ENCODE data around the gene CKAP5.

CKAP5 gene

GRCh38 chr11:46729110-46730027 lies 116.7 kb downstream of the CKAP5 start:
- no peak overlapping the region for H3K4me3 ChIP-seq (ENCODE audit: low read depth, low read length)
- TF ChIP-seq CTCF (IDR thresholded peaks at IDR 0.05; ENCODE audit: borderline replicate concordance, insufficient read depth, low read depth, low read length), result no peak

- no peak for TF ChIP-seq CTCF (IDR thresholded peaks at IDR 0.05; ENCODE audit: borderline replicate concordance, insufficient read depth, low read depth, low read length)
These were observed 117.4 kb downstream of the CKAP5 start for GRCh38 chr11:46728659-46729040.

DNA sequence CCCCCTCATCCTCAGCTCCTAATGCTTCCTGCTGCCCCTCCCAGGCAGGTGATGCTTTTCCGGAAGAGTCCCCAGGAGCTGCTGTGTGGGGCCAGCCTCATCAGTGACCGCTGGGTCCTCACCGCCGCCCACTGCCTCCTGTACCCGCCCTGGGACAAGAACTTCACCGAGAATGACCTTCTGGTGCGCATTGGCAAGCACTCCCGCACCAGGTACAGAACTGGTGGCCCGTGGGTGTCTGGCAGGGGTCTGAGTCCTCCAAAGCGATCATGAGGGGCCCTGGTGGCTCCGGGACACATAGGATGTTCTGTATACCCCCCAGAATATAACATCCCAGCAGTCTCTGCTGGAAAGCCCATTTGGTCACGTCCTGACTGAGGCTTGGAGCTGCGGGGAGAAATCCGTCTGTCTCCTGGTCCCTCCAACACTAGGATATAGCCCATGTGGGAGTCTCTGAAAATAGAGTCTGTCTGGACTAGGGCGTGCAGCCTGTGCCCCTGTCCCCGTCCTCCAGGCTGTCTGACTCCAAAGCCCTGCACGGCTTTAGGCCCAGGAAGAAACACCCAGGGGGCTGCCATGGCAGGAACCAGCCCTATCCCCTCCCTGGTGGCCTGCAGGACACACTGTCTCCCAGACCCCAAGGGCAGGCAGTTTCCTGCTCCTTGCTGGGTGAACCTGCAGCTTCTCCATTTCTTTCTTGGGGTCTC lies 118.0 kb downstream of the CKAP5 start:
- TF ChIP-seq CTCF (IDR thresholded peaks at IDR 0.05; ENCODE audit: borderline replicate concordance, insufficient read depth, low read depth, low read length), result no peak
- no peak overlapping the region for H3K4me3 ChIP-seq (ENCODE audit: low read depth, low read length)

More at GRCh38 chr11:46728659-46729040, 117.4 kb downstream of the CKAP5 start:
- H3K4me3 ChIP-seq (ENCODE audit: low read depth, low read length), result no peak overlapping the region

DNA sequence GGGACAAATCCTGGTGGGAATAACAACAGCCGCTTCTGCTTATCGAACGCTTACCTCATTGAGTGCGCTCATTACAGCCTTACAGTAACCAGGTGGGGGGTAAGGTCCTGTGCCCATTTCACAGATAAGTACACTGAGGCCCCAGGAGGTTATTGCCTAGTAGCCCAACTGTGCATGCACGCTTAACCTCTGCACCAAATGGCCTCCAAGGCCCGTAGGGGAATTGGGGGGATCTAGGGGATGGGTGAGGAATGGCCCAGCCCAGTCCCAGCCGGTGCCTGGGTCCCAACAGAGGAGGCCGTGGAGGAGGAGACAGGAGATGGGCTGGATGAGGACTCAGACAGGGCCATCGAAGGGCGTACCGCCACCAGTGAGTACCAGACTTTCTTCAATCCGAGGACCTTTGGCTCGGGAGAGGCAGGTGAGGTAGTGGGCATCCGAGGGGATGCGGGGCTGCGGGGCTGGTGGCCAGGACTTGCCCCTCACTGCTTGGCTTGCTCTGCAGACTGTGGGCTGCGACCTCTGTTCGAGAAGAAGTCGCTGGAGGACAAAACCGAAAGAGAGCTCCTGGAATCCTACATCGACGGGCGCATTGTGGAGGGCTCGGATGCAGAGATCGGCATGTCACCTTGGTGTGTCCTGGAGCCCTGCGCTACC lies 119.7 kb downstream of the CKAP5 start:
- TF ChIP-seq CTCF (IDR thresholded peaks at IDR 0.05; ENCODE audit: borderline replicate concordance, insufficient read depth, low read depth, low read length), result no peak

GRCh38 chr11:46725338-46726205 lies 120.5 kb downstream of the CKAP5 start:
- H3K4me3 ChIP-seq (ENCODE audit: low read depth, low read length), result no peak overlapping the region
- TF ChIP-seq CTCF (IDR thresholded peaks at IDR 0.05; ENCODE audit: borderline replicate concordance, insufficient read depth, low read depth, low read length), result no peak

More for the DNA sequence above, 119.7 kb downstream of the CKAP5 start:
- no peak overlapping the region for H3K4me3 ChIP-seq (ENCODE audit: low read depth, low read length)

DNA sequence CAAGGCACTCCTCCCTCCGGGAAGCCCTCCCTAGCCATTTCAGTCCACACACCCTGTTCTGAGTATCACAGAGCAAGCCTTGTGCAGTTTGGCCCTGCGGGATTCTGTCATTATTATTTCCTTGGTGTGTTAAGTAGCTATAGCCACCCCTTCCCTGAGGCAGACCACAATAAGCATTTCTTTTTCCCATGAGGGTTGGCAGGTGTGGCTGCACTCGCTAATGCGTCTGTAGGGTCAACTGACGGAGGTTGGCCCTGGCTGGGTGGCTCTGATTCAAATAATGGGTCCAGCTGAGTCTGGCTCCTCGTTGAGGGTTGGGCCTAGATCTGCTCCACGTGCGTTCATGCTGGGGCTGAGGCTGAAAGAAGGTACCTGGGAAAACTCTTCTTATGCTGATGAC lies 122.0 kb downstream of the CKAP5 start:
- TF ChIP-seq CTCF (IDR thresholded peaks at IDR 0.05; ENCODE audit: borderline replicate concordance, insufficient read depth, low read depth, low read length), result no peak
- H3K4me3 ChIP-seq (ENCODE audit: low read depth, low read length), result no peak overlapping the region
